Measurements from ENCODE around the gene ST3GAL4.

GRCh38 chr11:126340960-126341606 lies 14.4 kb upstream of the ST3GAL4 start:
- TF ChIP-seq, protein P1, sequence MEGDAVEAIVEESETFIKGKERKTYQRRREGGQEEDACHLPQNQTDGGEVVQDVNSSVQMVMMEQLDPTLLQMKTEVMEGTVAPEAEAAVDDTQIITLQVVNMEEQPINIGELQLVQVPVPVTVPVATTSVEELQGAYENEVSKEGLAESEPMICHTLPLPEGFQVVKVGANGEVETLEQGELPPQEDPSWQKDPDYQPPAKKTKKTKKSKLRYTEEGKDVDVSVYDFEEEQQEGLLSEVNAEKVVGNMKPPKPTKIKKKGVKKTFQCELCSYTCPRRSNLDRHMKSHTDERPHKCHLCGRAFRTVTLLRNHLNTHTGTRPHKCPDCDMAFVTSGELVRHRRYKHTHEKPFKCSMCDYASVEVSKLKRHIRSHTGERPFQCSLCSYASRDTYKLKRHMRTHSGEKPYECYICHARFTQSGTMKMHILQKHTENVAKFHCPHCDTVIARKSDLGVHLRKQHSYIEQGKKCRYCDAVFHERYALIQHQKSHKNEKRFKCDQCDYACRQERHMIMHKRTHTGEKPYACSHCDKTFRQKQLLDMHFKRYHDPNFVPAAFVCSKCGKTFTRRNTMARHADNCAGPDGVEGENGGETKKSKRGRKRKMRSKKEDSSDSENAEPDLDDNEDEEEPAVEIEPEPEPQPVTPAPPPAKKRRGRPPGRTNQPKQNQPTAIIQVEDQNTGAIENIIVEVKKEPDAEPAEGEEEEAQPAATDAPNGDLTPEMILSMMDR (IDR thresholded peaks at IDR 0.05), result no peak
- no peak for TF ChIP-seq EP300 (IDR thresholded peaks at IDR 0.05)

All from sigmoid colon (tissue), 4 donors.